Adrenal gland (tissue), 12 donors: ENCODE measurements around the gene SURF6. TPM values are rescaled to one million over a fixed set of nuclear protein-coding genes. Genes with fewer than 3 reads are reported as not detected.

Source experiments
- DNase-seq, 7 donors: peaks; one replicate each; pipeline ENCODE4 v3.0.0-alpha.2; 2019 to 2020
- H3K27ac ChIP-seq, 5 donors: fragments of 200-600 bp; sonication (generic) in 4 of 5; 1 replicate in 3 of 5; 2 replicates in 2 of 5; pipeline versions ENCODE4 v1.5.1 to v1.8.0; 2016 to 2020; ENCODE audit warnings: mild to moderate bottlenecking in 1 of 5
- H3K27me3 ChIP-seq: fragments of 200-600 bp; 2 replicates; pipeline ENCODE4 v1.8.0; 2021
- H3K36me3 ChIP-seq, 2 donors: fragments of 200-600 bp; replicated peaks in 1 of 2; 1 replicate in 1 of 2; 2 replicates in 1 of 2; pipeline versions ENCODE4 v1.5.1 to v1.8.0; 2018 to 2022
- H3K4me1 ChIP-seq, 2 donors: fragments of 200-600 bp; replicated peaks in 1 of 2; 1 replicate in 1 of 2; 2 replicates in 1 of 2; pipeline versions ENCODE4 v1.5.1 to v1.8.0; 2018 to 2021
- H3K4me3 ChIP-seq, 4 donors: fragments of 200-600 bp; sonication (generic) in 3 of 4; one replicate each; pipeline ENCODE4 v1.5.1; 2016 to 2018
- H3K9me3 ChIP-seq, 3 donors: fragments of 200-600 bp; sonication (generic) in 1 of 3; replicated peaks in 1 of 3; 1 replicate in 2 of 3; 2 replicates in 1 of 3; pipeline versions ENCODE4 v1.5.1 to v1.8.0; 2016 to 2021
- POLR2A ChIP-seq, 2 donors: fragments of 450-650 bp; IDR thresholded peaks; one replicate each; pipeline ENCODE4 v1.6.1; 2017; ENCODE audit warnings: antibody characterized with exemption in 2 of 2, mild to moderate bottlenecking in 2 of 2, moderate library complexity in 1 of 2
- WGBS, 4 donors: extraction: QIAGEN DNeasy Blood & Tissue Kit in 2 of 4; methylation state at CpG; one replicate each; pipeline versions ENCODE4 v1.1.5 to v1.1.7; 2013 to 2017; 5-methylcytosine and 5-hydroxymethylcytosine counted together
- intact Hi-C, 2 donors: fragments of 100-400 bp; cut with DNase I; formaldehyde crosslinking; loops; one replicate each; pipeline versions ENCODE4 v1.14.1 to v1.15.0; 2022 to 2023
- polyA plus RNA-seq, 3 donors: library from polyadenylated mRNA; stranded (reverse); fragments of 200-250 nt in 2 of 3; fragments of 350-450 nt in 1 of 3; fragmentation: Illumina TruSeq in 1 of 3; extraction: RNeasy Lipid Tissue Mini Kit (QIAGEN cat#74804) in 1 of 3; gene quantifications; one replicate each; pipeline ENCODE4 v1.2.3, GENCODE V29; 2013 to 2014
- total RNA-seq, 9 donors: library from RNA; depleted of rRNA in 4 of 9; stranded (reverse); fragments of >200 nt in 4 of 9; fragments of 120-200 nt in 1 of 9; fragmentation: NEBNext Ultra II Directional in 1 of 9; extraction: Animal tissue kit (Norgen Biotek cat#: 25700) in 1 of 9; gene quantifications; one replicate each; pipeline versions ENCODE4 v1.1.0 to v1.2.4, GENCODE V29; 2013 to 2023
- TF ChIP-seq, protein P1 (sequence below), 6 experiments: fragments of 450-650 bp in 4 of 6; fragments of 200-600 bp in 2 of 6; sonication (generic) in 1 of 6; IDR thresholded peaks; 1 replicate in 5 of 6; 2 replicates in 1 of 6; pipeline versions ENCODE4 v1.5.1 to v1.8.0; 2016 to 2021; ENCODE audit warnings: antibody characterized with exemption in 6 of 6, mild to moderate bottlenecking in 2 of 6, moderate library complexity in 1 of 6
- donor health status: healthy with polysubstance abuse.
- donor health status: Bipolar disorder and iron deficiency.
- donor health status: DM: yes; HTN: yes; CAD: no.
- donor health status: DM: no; HTN: no; CAD: no.
- donor health status: DM: no; HTN: no; CAD: no.
- donor health status: DM: yes; HTN: yes; CAD: no.

SURF6 gene
- total and polyA plus RNA-seq, 12 donors, result 6.2 to 42.2 (median 23.1) TPM

DNA sequence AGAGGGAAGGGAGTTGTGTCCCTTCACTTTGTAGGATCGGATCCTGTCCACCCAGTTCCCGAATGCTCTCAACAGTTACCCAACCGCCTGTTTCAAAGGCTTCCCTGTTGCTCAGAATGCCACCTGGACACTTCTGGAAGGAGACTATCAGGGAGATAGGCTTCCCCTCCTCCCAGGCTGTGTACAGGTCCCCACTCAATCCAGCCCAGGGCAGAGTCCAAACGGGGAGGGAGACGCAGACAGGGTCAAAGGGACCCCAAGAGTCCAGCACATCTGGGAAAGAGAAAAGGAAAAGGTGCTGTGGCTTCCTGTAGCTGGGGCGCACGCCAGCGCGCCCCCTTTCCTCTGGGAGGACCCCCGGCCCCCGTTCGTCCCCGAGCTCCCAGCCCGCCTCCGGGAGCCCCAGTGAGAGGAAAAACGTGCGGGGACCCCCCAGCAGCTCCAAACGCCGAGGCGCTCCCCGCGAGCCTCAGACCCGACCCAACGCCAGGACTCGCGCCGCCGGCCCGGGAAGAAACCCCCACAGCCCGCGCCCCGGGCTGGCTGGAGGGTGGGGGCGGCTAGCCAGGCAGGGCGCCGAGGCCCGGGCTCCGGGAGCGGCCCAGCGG is 39.2 kb upstream of the SURF6 start:
- TF ChIP-seq, protein P1, sequence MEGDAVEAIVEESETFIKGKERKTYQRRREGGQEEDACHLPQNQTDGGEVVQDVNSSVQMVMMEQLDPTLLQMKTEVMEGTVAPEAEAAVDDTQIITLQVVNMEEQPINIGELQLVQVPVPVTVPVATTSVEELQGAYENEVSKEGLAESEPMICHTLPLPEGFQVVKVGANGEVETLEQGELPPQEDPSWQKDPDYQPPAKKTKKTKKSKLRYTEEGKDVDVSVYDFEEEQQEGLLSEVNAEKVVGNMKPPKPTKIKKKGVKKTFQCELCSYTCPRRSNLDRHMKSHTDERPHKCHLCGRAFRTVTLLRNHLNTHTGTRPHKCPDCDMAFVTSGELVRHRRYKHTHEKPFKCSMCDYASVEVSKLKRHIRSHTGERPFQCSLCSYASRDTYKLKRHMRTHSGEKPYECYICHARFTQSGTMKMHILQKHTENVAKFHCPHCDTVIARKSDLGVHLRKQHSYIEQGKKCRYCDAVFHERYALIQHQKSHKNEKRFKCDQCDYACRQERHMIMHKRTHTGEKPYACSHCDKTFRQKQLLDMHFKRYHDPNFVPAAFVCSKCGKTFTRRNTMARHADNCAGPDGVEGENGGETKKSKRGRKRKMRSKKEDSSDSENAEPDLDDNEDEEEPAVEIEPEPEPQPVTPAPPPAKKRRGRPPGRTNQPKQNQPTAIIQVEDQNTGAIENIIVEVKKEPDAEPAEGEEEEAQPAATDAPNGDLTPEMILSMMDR (IDR thresholded peaks at IDR 0.05), result no peak
- TF ChIP-seq POLR2A (IDR thresholded peaks at IDR 0.05), result peak in 1 of 2 donors; percentile 15
- intact Hi-C loops, result no loop called here
- peak in 3 of 7 donors; percentile 47 to 66 (median 53) for DNase-seq
- Histone ChIP-seq H3K36me3 (peaks cover 0 to 13% of the 10 kb centered on the region in 2 donors), H3K27me3 (no peaks in the 10 kb centered on the region), H3K4me3 (peak overlapping the region; percentile 28 to 98 (median 83)), H3K4me1 (peaks cover 20 to 47% of the 10 kb centered on the region in 2 donors), H3K27ac (peak overlapping the region; percentile 75 to 98 (median 96)), H3K9me3 (no peaks in the 10 kb centered on the region)
- WGBS, 4 donors, result 0 to 1% (median 0%) methylated on average over 10 to 39 of the region's 39 CpGs

DNA sequence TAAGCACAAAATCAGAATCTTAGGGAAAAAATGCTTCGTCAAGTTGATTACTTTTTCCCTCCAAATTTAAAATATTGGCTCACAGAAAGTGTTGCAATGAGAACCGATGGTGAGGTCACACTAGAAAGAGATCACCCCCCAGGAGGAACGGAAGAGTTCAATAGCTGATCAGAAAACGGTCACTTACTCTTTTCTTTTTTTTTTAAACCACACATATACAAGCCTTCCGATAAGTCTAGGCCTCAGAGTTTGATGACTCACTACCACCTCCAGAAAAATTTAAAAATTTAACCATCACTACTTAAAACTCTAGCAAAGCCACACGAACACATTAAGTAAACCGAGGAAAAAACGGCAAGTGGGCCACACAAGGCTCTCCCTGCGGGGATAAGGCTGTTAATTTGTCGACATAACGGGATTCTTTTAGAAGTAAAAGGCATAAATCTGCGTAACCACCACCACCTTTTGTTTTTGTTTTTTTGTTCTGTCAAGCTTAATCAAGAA is 38.7 kb upstream of the SURF6 start:
- Histone ChIP-seq H3K27ac (peak overlapping the region; percentile 75 to 98 (median 96)), H3K9me3 (no peaks in the 10 kb centered on the region), H3K27me3 (no peaks in the 10 kb centered on the region), H3K4me1 (peaks cover 20 to 50% of the 10 kb centered on the region in 2 donors), H3K4me3 (peak overlapping the region in 3 of 4 donors; percentile 76 to 98 (median 90)), H3K36me3 (peaks cover 0 to 17% of the 10 kb centered on the region in 2 donors)
- WGBS, 4 donors, result 11 to 12% (median 11%) methylated on average over 12 of the region's 12 CpGs
- DNase-seq, result no peak
- no peak for TF ChIP-seq POLR2A (IDR thresholded peaks at IDR 0.05)
- TF ChIP-seq, protein P1 (IDR thresholded peaks at IDR 0.05), result no peak
- intact Hi-C loops, result no loop called here

DNA sequence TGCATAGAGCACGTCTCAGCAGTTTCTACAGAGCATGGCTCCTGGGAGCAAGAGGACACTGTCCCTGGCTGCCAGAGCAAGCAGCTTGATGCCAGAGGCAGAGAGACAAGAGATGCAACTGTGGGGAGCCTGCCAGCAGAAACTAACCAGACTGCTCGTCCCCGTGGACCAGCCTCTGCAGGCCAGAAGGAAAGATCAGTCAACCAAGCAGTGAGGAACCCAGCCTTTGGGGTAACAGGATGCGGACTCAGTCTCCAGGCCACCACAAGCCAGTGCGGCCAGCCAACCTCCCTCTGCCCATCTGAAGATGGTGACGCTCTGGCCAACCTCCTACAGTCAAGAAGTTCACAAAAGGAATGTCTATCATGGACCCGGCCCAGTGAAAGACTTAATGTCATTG is 36.2 kb upstream of the SURF6 start:
- Histone ChIP-seq H3K4me3 (no peak overlapping the region), H3K9me3 (no peaks in the 10 kb centered on the region), H3K36me3 (peaks cover 0 to 22% of the 10 kb centered on the region in 2 donors), H3K27ac (peak overlapping the region in 2 of 5 donors; percentile 10 to 28), H3K27me3 (no peaks in the 10 kb centered on the region), H3K4me1 (peaks cover 27 to 72% of the 10 kb centered on the region in 2 donors)
- no peak for DNase-seq
- no peak for TF ChIP-seq POLR2A (IDR thresholded peaks at IDR 0.05)
- TF ChIP-seq, protein P1 (IDR thresholded peaks at IDR 0.05), result no peak
- intact Hi-C loops, result no loop called here
- WGBS, 4 donors, result 66 to 71% (median 70%) methylated on average over 6 to 7 of the region's 7 CpGs

DNA sequence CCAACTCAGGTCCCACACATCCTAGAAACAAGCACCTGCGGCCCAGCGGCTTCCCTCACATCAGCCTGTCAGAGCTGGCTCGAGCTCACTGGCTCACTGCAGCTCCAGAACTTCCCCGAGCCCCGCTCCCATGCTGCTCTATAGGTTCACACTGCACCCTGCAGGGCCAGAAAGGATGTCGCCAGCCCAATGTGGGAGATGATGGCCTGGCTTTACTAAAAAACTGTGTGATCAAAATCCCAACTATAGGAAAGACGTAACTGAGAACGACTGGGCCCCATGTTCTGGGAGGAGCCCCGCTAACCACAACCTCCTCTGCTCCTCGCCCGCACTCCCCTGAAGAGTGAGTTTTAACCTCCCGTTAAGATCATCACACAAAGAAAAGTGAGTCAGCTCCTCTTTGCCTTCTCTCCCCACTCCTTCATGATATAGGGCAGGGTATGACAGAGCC is 35.3 kb upstream of the SURF6 start:
- no peak for DNase-seq
- no peaks in the 10 kb centered on the region for H3K27me3 ChIP-seq
- TF ChIP-seq, protein P1 (IDR thresholded peaks at IDR 0.05), result no peak
- TF ChIP-seq POLR2A (IDR thresholded peaks at IDR 0.05), result no peak
- 54 to 73% (median 66%) methylated on average over 7 to 12 of the region's 12 CpGs for WGBS, 4 donors
- H3K36me3 ChIP-seq, result peaks cover 0 to 30% of the 10 kb centered on the region in 2 donors
- no peaks in the 10 kb centered on the region for H3K9me3 ChIP-seq
- peak overlapping the region in 2 of 5 donors; percentile 10 to 28 for H3K27ac ChIP-seq
- H3K4me1 ChIP-seq, result peaks cover 23 to 79% of the 10 kb centered on the region in 2 donors
- H3K4me3 ChIP-seq, result no peak overlapping the region
- intact Hi-C loops, result no loop called here
